Measurements from ENCODE around the gene FNDC3B. TPM values are rescaled to one million over a fixed set of nuclear protein-coding genes. Genes with fewer than 3 reads are reported as not detected.

FNDC3B gene
- total RNA-seq, 1 experiment from 2014 or later, result 149 TPM

DNA sequence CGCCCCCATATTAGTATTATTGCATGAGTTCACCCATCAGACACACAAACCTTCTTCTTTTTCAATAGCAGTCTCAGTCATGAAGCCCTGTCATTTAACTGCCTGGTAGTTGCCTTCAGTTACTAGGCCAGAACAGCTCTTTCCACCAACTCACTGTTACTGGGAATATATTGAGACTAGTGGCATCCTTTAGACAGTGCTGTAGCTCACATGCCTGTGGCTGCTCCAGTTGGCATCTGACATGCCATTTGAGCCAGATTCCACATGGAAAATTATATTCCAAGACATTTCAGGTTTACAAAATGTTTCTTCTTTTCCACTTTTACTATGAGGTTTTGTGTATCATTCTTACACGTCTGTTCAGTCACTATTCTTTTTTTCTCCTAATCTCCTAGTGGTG is 262.8 kb downstream of the FNDC3B start:
- H3K4me1 Mint-ChIP-seq (ENCODE audit: insufficient read depth, unreplicated experiment), result peaks cover 28% of the 10 kb centered on the region
- peaks cover 7% of the 10 kb centered on the region for H3K9me3 Mint-ChIP-seq (ENCODE audit: unreplicated experiment)
- ChIA-PET POLR2A (interaction anchor here (0.6 kb wide), 1 partner anchor 140 kb away, joined by 4 read pairs; no protein-coding TSS in a partner anchor), CTCF (interaction anchor here (0.7 kb wide), 1 partner anchor 8 kb away, joined by 3 read pairs; no protein-coding TSS in a partner anchor)
- TF ChIP-seq, protein P1, sequence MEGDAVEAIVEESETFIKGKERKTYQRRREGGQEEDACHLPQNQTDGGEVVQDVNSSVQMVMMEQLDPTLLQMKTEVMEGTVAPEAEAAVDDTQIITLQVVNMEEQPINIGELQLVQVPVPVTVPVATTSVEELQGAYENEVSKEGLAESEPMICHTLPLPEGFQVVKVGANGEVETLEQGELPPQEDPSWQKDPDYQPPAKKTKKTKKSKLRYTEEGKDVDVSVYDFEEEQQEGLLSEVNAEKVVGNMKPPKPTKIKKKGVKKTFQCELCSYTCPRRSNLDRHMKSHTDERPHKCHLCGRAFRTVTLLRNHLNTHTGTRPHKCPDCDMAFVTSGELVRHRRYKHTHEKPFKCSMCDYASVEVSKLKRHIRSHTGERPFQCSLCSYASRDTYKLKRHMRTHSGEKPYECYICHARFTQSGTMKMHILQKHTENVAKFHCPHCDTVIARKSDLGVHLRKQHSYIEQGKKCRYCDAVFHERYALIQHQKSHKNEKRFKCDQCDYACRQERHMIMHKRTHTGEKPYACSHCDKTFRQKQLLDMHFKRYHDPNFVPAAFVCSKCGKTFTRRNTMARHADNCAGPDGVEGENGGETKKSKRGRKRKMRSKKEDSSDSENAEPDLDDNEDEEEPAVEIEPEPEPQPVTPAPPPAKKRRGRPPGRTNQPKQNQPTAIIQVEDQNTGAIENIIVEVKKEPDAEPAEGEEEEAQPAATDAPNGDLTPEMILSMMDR (IDR thresholded peaks at IDR 0.05; ENCODE audit: unreplicated experiment), result no peak
- intact Hi-C loops (cut with micrococcal nuclease), result loop anchor here (10.0 kb wide), 1 partner anchor 177 kb away; no protein-coding TSS in a partner anchor
- H3K36me3 Mint-ChIP-seq (ENCODE audit: insufficient read depth, unreplicated experiment), result peaks cover 72% of the 10 kb centered on the region
- H3K4me3 Mint-ChIP-seq (ENCODE audit: unreplicated experiment), result no peak overlapping the region
- DNase-seq (ENCODE audit: unreplicated experiment), result no peak
- H3K27ac Mint-ChIP-seq (ENCODE audit: low read depth, unreplicated experiment), result peak overlapping the region; percentile 22
- no peaks in the 10 kb centered on the region for H3K27me3 Mint-ChIP-seq (ENCODE audit: insufficient read depth, unreplicated experiment)
- no TSS peak for BruUV-seq (replicated peaks)

DNA sequence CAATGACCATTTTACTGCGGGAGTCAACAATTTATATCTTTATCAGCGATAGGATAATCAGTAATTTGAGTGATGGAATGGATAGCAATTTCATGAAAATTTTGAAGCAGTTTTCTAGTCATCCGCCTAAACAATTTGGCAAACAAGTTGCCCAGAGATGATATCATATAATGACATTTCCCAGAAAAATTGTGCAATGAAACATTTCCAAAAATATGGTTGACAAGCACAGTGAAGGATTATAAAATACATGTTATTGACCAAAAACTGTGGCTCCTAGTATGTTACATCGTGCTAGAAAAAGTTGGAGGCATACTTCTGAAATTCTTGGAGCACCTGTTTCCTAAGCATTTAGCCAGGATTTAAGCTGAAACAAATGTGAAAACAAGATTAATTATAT is 263.8 kb downstream of the FNDC3B start:
- Mint-ChIP-seq H3K27me3 (ENCODE audit: insufficient read depth, unreplicated experiment) (no peaks in the 10 kb centered on the region), H3K4me1 (ENCODE audit: insufficient read depth, unreplicated experiment) (peaks cover 32% of the 10 kb centered on the region), H3K36me3 (ENCODE audit: insufficient read depth, unreplicated experiment) (peaks cover 68% of the 10 kb centered on the region), H3K9me3 (ENCODE audit: unreplicated experiment) (peaks cover 7% of the 10 kb centered on the region), H3K27ac (ENCODE audit: low read depth, unreplicated experiment) (peak overlapping the region; percentile 22), H3K4me3 (ENCODE audit: unreplicated experiment) (no peak overlapping the region)
- CTCF ChIA-PET, result interaction anchor here (0.7 to 1.5 kb wide), 3 partner anchors 11 to 164 kb away, joined by 3 to 6 read pairs (median 5); no protein-coding TSS in a partner anchor
- DNase-seq (ENCODE audit: unreplicated experiment), result no peak
- no TSS peak for BruUV-seq (replicated peaks)
- intact Hi-C loops (cut with micrococcal nuclease), result loop anchor here (10.0 kb wide), 1 partner anchor 178 kb away; no protein-coding TSS in a partner anchor
- POLR2A ChIA-PET, result no interaction called here
- TF ChIP-seq, protein P1 (IDR thresholded peaks at IDR 0.05; ENCODE audit: unreplicated experiment), result no peak

DNA sequence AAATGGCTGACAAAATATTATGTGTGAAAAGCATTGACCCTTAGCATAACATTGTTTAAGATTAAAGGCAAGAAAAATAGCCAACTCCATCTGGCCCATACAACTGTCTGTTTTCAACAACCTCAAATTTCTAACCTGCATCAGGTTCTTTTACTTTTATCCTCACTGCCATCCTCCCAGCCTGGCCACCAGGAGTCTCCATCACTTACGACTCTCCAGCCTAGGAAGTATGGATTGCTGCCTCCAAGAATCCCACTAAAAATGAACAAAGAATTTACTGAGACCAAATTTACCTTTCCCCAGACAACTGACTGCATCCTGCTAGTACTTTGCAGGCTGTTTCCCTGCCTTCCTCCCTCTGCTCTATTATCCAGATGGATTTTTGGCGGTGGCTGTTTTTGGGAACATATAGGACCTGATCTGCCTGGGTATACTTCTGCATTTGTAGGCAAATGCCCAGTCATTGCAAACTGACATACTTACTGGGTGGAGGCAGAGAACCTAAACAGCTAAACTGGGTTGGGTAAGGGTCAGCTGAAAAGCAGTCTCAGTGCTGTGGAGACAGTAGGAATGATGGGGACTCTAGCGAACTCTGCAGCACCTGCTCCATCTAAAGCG is 264.7 kb downstream of the FNDC3B start:
- H3K4me3 Mint-ChIP-seq (ENCODE audit: unreplicated experiment), result no peak overlapping the region
- POLR2A ChIA-PET, result interaction anchor here (0.7 kb wide), 1 partner anchor 11 kb away, joined by 3 read pairs; no protein-coding TSS in a partner anchor
- peak overlapping the region; percentile 59 for H3K27ac Mint-ChIP-seq (ENCODE audit: low read depth, unreplicated experiment)
- TF ChIP-seq, protein P1 (IDR thresholded peaks at IDR 0.05; ENCODE audit: unreplicated experiment), result no peak
- CTCF ChIA-PET, result interaction anchor here (1.5 kb wide), 1 partner anchor 10 kb away, joined by 6 read pairs; no protein-coding TSS in a partner anchor
- peaks cover 69% of the 10 kb centered on the region for H3K36me3 Mint-ChIP-seq (ENCODE audit: insufficient read depth, unreplicated experiment)
- no peaks in the 10 kb centered on the region for H3K27me3 Mint-ChIP-seq (ENCODE audit: insufficient read depth, unreplicated experiment)
- BruUV-seq (replicated peaks), result no TSS peak
- no peak for DNase-seq (ENCODE audit: unreplicated experiment)
- H3K4me1 Mint-ChIP-seq (ENCODE audit: insufficient read depth, unreplicated experiment), result peaks cover 32% of the 10 kb centered on the region
- intact Hi-C loops (cut with micrococcal nuclease), result loop anchor here (10.0 kb wide), 1 partner anchor 179 kb away; no protein-coding TSS in a partner anchor
- H3K9me3 Mint-ChIP-seq (ENCODE audit: unreplicated experiment), result peaks cover 7% of the 10 kb centered on the region

DNA sequence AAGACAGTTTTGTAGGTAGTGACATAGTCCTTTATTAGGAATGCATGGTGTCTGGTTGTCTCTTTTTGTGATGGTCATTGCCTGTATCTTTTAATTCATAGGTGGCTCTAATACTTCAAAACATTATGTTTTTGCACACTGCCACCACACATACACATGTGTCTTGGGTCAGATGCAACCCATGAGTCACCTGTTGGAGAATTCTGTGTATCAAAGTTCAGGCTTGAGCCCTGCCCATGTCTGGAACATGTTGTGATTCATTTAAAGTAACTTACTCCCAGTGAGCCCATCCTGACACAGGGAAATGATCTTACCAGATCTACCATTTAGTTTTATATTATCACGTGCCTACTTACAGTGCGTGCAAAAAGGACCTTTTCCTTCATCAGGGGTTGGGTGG is 266.2 kb downstream of the FNDC3B start:
- peaks cover 73% of the 10 kb centered on the region for H3K36me3 Mint-ChIP-seq (ENCODE audit: insufficient read depth, unreplicated experiment)
- TF ChIP-seq, protein P1 (IDR thresholded peaks at IDR 0.05; ENCODE audit: unreplicated experiment), result no peak
- no TSS peak for BruUV-seq (replicated peaks)
- POLR2A ChIA-PET, result no interaction called here
- no peak overlapping the region for H3K4me3 Mint-ChIP-seq (ENCODE audit: unreplicated experiment)
- peaks cover 32% of the 10 kb centered on the region for H3K4me1 Mint-ChIP-seq (ENCODE audit: insufficient read depth, unreplicated experiment)
- CTCF ChIA-PET, result no interaction called here
- no peaks in the 10 kb centered on the region for H3K27me3 Mint-ChIP-seq (ENCODE audit: insufficient read depth, unreplicated experiment)
- intact Hi-C loops (cut with micrococcal nuclease), result loop anchor here (10.0 kb wide), 1 partner anchor 181 kb away; no protein-coding TSS in a partner anchor
- DNase-seq (ENCODE audit: unreplicated experiment), result peak; percentile 86
- peaks cover 7% of the 10 kb centered on the region for H3K9me3 Mint-ChIP-seq (ENCODE audit: unreplicated experiment)
- H3K27ac Mint-ChIP-seq (ENCODE audit: low read depth, unreplicated experiment), result peak overlapping the region; percentile 59
